Activated T-cell treated with anti-CD3 and anti-CD28 coated beads for 24 hours (primary cell): ENCODE measurements around the gene RTL3.
"Not testable (repeated sequence)": the region's sequence is repeated elsewhere in the genome, so short reads cannot be mapped to it uniquely, and the experiment has no call there.

Source experiments
- DNase-seq: peaks from one replicate; pipeline ENCODE4 v3.0.0-alpha.2; 2020; ENCODE audit warnings: low read depth

The RTL3 gene

GRCh38 chrX:78658845-78659744, at the start of gene RTL3:
Gene RTL3, minus strand, starts transcription at chrX:78659328. Its CDS starts 908 bp downstream, at chrX:78658420.
- DNase-seq, result no peak

- DNase-seq, result no peak
Observed at GRCh38 chrX:78708816-78709215, 49.7 kb upstream of the RTL3 start.

GRCh38 chrX:78708262-78708661, 49.1 kb upstream of the RTL3 start:
- no peak for DNase-seq

GRCh38 chrX:78706071-78706470, 46.9 kb upstream of the RTL3 start:
- DNase-seq, result no peak

- no peak for DNase-seq
Observed at GRCh38 chrX:78693536-78693935, 34.4 kb upstream of the RTL3 start.

GRCh38 chrX:78693012-78693411, 33.9 kb upstream of the RTL3 start:
- DNase-seq, result no peak

GRCh38 chrX:78687586-78687985, 28.5 kb upstream of the RTL3 start:
- DNase-seq, result no peak

- DNase-seq, result no peak
Observed at GRCh38 chrX:78673246-78673645, 14.1 kb upstream of the RTL3 start.

- no peak for DNase-seq
Observed at GRCh38 chrX:78665342-78665741, 6.2 kb upstream of the RTL3 start.

GRCh38 chrX:78661836-78662235, 2.7 kb upstream of the RTL3 start:
- DNase-seq, result no peak

- no peak for DNase-seq
Observed at GRCh38 chrX:78659955-78660354, 827 bp upstream of the RTL3 start.

GRCh38 chrX:78658414-78658813, 714 bp downstream of the RTL3 start:
- no peak for DNase-seq

- no peak for DNase-seq
Observed at GRCh38 chrX:78655642-78656041, 3.5 kb downstream of the RTL3 start.

GRCh38 chrX:78653118-78653822, 5.9 kb downstream of the RTL3 start:
- no peak for DNase-seq

GRCh38 chrX:78650906-78651437, 8.2 kb downstream of the RTL3 start:
- no peak for DNase-seq

- no peak for DNase-seq
Observed at GRCh38 chrX:78643874-78644273, 15.3 kb downstream of the RTL3 start.

GRCh38 chrX:78643096-78643495, 16.0 kb downstream of the RTL3 start:
- no peak for DNase-seq

GRCh38 chrX:78636096-78636495, 23.0 kb downstream of the RTL3 start:
- DNase-seq, result not testable (repeated sequence)

GRCh38 chrX:78624962-78625909, 33.9 kb downstream of the RTL3 start:
- DNase-seq, result no peak

GRCh38 chrX:78624426-78624825, 34.7 kb downstream of the RTL3 start:
- DNase-seq, result no peak

- no peak for DNase-seq
Observed at GRCh38 chrX:78622831-78623230, 36.3 kb downstream of the RTL3 start.

- DNase-seq, result no peak
Observed at GRCh38 chrX:78619834-78620233, 39.3 kb downstream of the RTL3 start.
